ENCODE data around the gene ACCS. TPM values are rescaled to one million over a fixed set of nuclear protein-coding genes. Genes with fewer than 3 reads are reported as not detected.

The ACCS gene
- total and polyA plus RNA-seq, 7 donors = 1.5 to 7.1 (median 3.5) TPM

DNA sequence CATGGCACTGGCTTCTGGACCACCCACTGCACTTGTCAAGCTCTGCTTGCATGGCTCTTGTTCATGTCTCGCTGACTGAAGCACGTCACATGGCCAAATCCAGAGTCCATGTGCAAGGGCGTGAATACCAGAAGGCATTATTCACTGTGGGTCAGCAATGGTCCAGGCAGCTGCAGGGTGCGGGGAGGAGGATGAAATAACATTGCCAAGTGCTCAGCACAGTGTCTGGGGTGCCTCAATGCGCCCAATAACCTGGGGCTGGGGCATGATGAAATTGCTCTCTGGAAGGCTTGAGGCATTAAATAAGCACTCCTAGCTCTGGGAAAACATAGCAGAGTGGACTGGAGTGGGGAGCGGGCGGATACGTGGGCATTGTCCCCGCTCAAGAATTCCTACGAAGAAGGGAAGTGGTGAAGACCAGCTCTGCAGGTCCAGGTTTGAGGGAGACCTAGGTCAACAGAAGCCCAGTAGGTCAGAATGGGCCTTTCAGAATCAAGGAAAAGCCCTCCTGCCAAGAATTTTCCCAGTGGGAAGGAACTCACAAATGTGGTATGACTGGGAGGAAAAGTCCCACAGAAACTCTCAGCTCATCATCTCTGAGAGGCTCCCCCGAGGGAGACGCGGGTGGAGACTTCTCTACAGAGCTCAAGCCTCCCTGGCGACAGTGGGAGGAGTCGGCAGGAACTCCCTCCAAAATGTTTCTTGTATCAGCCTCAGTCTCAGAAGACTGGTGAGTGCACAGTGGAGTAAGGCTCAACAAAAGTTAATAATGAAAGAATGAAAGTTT, 33.6 kb upstream of the ACCS start:
- peak overlapping the region; percentile 44 for H3K27ac ChIP-seq
- no peaks in the 10 kb centered on the region for H3K9me3 ChIP-seq
- ATAC-seq (peak; percentile 49 to 69 (median 54)), DNase-seq (peak; percentile 42 to 66)
- intact Hi-C loops (cut with DNase I) = loop anchor here in 1 of 2 donors (5.0 kb wide), 1 partner anchor 45 kb away; no protein-coding TSS in a partner anchor
- no peaks in the 10 kb centered on the region for H3K27me3 ChIP-seq (ENCODE audit: insufficient read depth in 3 of 3, low read length in 2 of 3)
- no peak overlapping the region for H3K4me3 ChIP-seq
- no peaks in the 10 kb centered on the region for H3K36me3 ChIP-seq (ENCODE audit: insufficient read depth in 1 of 2, low read depth in 1 of 2)
- WGBS, 3 donors = 45 to 59% (median 46%) methylated on average over 15 of the region's 15 CpGs
- no peak for TF ChIP-seq CTCF (IDR thresholded peaks at IDR 0.05)
- H3K4me1 ChIP-seq = peaks cover 8% of the 10 kb centered on the region

- Histone ChIP-seq H3K4me3 (no peak overlapping the region), H3K27ac (peak overlapping the region; percentile 44), H3K36me3 (ENCODE audit: insufficient read depth in 1 of 2, low read depth in 1 of 2) (no peaks in the 10 kb centered on the region), H3K9me3 (no peaks in the 10 kb centered on the region), H3K4me1 (peaks cover 8% of the 10 kb centered on the region), H3K27me3 (ENCODE audit: insufficient read depth in 3 of 3, low read length in 2 of 3) (no peaks in the 10 kb centered on the region)
- no peak for TF ChIP-seq CTCF (IDR thresholded peaks at IDR 0.05)
- ATAC-seq (no peak), DNase-seq (no peak)
- WGBS, 3 donors = 33 to 41% (median 37%) methylated on average over 3 of the region's 3 CpGs
- intact Hi-C loops (cut with DNase I) = loop anchor here in 1 of 2 donors (5.0 kb wide), 1 partner anchor 46 kb away; no protein-coding TSS in a partner anchor
Measured at GRCh38 chr11:44033411-44033850, 32.6 kb upstream of the ACCS start.

DNA sequence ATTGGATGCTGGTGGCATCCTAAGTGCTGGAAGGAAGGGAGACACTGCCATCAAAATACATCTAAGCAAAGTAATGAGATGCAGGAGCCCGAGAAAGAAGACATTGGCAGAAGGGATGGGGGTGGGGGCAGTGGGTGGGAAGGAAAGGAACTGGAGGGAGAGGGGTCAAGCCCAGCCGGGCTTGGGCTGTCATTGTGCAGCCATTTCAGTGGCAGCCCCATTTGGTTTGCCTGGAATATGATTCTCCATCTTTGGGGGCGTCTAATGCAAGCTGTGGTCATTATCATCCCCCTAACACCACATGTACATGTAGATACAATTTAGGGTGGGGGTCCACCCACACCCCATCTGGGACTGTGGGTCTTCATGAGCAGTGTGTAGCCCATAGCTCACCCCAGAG, 32.2 kb upstream of the ACCS start:
- no peak for DNase-seq

GRCh38 chr11:44034639-44035038, 31.4 kb upstream of the ACCS start:
- no peak for TF ChIP-seq CTCF (IDR thresholded peaks at IDR 0.05)
- no peak for DNase-seq
- intact Hi-C loops (cut with DNase I) = loop anchor here (5.0 kb wide), 2 partner anchors 47 to 142 kb away; no protein-coding TSS in a partner anchor
- no peaks in the 10 kb centered on the region for H3K27me3 ChIP-seq (ENCODE audit: insufficient read depth in 3 of 3, low read length in 2 of 3)
- no peaks in the 10 kb centered on the region for H3K36me3 ChIP-seq (ENCODE audit: insufficient read depth in 1 of 2, low read depth in 1 of 2)
- no peak overlapping the region for H3K4me3 ChIP-seq
- H3K9me3 ChIP-seq = no peaks in the 10 kb centered on the region
- ATAC-seq = no peak
- H3K4me1 ChIP-seq = peaks cover 8% of the 10 kb centered on the region
- no peak overlapping the region for H3K27ac ChIP-seq

More for the DNA sequence above, 32.2 kb upstream of the ACCS start:
- intact Hi-C loops (cut with DNase I) = loop anchor here in 1 of 2 donors (5.0 kb wide), 1 partner anchor 47 kb away; no protein-coding TSS in a partner anchor
- WGBS, 3 donors = 46 to 82% (median 49%) methylated on average over 2 to 3 of the region's 3 CpGs
- ATAC-seq = no peak
- H3K27ac ChIP-seq = no peak overlapping the region
- TF ChIP-seq CTCF (IDR thresholded peaks at IDR 0.05) = no peak
- no peak overlapping the region for H3K4me3 ChIP-seq
- H3K4me1 ChIP-seq = peaks cover 8% of the 10 kb centered on the region
- H3K27me3 ChIP-seq (ENCODE audit: insufficient read depth in 3 of 3, low read length in 2 of 3) = no peaks in the 10 kb centered on the region
- no peaks in the 10 kb centered on the region for H3K9me3 ChIP-seq
- no peaks in the 10 kb centered on the region for H3K36me3 ChIP-seq (ENCODE audit: insufficient read depth in 1 of 2, low read depth in 1 of 2)
